NB4 (cell line): ENCODE measurements around the gene EVX1.

Experiments
- DNase-seq: peaks from one replicate; pipeline ENCODE4 v3.0.0; 2010; ENCODE audit warnings: low read depth
- H3K4me3 ChIP-seq: one replicate; pipeline ENCODE4 v1.5.1; 2011; ENCODE audit warnings: mild to moderate bottlenecking, low read depth, low read length, moderate library complexity
- MYC ChIP-seq: IDR thresholded peaks from 2 replicates; pipeline ENCODE4 v1.6.1; 2011; ENCODE audit warnings: low read depth, low read length
- POLR2A ChIP-seq: IDR thresholded peaks from 2 replicates; pipeline ENCODE4 v1.6.1; 2011; ENCODE audit warnings: mild to moderate bottlenecking; ENCODE audit not compliant: insufficient read length; ENCODE audit errors: extremely low read depth
- TF ChIP-seq, protein P1 (sequence below): IDR thresholded peaks from one replicate; pipeline ENCODE4 v1.5.1; 2012; ENCODE audit warnings: low read depth, low read length
- TF ChIP-seq, protein P2 (sequence below): IDR thresholded peaks from 2 replicates; pipeline ENCODE4 v1.6.1; 2011; ENCODE audit warnings: low read depth, low read length

Gene EVX1

DNA sequence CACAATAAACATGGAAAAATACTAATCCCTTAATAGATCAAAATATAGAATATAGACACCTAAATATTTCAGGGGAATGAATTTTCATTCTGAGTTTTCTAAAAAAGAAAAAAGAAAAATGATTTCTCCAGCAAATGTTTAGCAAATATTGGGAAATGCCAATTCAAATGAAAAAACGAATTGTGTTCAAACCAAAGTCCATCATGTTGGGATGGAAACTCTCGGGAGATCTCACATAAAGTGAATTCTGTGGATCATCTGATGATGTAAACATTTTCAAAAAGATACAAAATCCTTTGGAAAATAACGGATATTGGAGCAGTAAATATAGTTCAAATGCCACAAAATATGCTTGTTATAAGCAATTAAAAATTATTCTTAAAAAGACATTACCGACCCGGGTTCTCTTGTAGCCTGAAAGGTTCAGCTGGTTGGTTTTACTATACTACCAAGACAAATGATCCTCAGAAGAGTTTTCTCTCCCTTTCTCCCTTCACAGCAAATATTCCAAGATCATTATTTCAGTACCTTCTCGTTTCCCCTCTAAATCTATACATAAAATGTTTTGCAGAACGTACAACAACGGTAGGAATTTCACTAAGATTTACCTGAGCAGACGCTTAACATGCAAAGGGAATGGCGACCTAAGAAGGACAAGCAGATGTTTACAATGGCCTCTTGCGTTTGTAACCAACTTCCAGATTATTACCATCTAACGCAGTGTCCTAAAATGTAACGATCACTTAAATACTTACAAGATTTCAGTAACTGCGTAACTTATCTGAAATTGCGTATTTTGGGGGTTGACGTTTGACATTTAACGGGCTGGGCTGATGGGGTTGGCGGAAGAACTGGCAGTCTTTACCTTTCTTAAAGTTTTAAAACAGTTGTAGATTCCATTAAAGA, 45.2 kb upstream of the EVX1 start:
- TF ChIP-seq, protein P1, sequence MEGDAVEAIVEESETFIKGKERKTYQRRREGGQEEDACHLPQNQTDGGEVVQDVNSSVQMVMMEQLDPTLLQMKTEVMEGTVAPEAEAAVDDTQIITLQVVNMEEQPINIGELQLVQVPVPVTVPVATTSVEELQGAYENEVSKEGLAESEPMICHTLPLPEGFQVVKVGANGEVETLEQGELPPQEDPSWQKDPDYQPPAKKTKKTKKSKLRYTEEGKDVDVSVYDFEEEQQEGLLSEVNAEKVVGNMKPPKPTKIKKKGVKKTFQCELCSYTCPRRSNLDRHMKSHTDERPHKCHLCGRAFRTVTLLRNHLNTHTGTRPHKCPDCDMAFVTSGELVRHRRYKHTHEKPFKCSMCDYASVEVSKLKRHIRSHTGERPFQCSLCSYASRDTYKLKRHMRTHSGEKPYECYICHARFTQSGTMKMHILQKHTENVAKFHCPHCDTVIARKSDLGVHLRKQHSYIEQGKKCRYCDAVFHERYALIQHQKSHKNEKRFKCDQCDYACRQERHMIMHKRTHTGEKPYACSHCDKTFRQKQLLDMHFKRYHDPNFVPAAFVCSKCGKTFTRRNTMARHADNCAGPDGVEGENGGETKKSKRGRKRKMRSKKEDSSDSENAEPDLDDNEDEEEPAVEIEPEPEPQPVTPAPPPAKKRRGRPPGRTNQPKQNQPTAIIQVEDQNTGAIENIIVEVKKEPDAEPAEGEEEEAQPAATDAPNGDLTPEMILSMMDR: no peak
- TF ChIP-seq, protein P2, sequence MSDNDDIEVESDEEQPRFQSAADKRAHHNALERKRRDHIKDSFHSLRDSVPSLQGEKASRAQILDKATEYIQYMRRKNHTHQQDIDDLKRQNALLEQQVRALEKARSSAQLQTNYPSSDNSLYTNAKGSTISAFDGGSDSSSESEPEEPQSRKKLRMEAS: no peak
- TF ChIP-seq MYC: no peak
- no peak for TF ChIP-seq POLR2A
- peak overlapping the region; percentile 82 for H3K4me3 ChIP-seq
- DNase-seq: peak; percentile 31

DNA sequence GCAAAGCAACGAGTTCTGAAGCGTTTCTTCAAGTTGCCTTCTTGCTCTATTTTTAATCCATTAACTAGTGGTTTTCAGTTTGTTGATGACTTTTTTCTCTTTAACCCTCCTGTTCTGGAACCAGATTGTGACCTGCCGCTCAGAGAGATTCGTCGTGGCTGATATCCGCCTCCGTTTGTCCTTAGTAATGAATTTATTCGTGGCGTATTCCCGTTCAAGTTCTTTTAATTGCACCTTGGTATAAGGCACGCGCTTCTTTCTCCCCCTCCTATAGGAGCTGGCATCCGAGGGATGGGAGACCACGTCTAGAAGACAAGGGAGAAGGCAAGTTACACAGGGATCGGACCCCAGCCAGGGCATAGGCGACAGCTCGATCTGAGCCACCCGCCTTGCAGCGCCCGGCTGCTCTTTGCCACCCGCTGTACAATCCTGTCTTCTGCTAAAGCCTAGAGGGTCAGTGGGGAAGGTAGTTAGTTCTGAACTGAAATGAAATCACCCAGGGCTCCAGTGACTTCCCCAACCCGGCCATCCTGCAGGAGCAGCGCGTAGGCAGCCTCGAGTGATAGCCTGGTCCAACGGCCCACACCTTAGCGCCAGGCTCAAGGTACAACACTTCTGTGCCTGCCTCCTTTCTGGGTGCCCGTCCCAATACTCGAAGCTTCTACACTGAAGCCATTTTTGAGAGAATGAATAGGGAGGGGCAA, 44.3 kb upstream of the EVX1 start:
- TF ChIP-seq MYC (peak; percentile 31; the same call in 1 of the 2 replicates), POLR2A (no peak)
- DNase-seq: peak; percentile 81
- peak overlapping the region; percentile 82 for H3K4me3 ChIP-seq

DNA sequence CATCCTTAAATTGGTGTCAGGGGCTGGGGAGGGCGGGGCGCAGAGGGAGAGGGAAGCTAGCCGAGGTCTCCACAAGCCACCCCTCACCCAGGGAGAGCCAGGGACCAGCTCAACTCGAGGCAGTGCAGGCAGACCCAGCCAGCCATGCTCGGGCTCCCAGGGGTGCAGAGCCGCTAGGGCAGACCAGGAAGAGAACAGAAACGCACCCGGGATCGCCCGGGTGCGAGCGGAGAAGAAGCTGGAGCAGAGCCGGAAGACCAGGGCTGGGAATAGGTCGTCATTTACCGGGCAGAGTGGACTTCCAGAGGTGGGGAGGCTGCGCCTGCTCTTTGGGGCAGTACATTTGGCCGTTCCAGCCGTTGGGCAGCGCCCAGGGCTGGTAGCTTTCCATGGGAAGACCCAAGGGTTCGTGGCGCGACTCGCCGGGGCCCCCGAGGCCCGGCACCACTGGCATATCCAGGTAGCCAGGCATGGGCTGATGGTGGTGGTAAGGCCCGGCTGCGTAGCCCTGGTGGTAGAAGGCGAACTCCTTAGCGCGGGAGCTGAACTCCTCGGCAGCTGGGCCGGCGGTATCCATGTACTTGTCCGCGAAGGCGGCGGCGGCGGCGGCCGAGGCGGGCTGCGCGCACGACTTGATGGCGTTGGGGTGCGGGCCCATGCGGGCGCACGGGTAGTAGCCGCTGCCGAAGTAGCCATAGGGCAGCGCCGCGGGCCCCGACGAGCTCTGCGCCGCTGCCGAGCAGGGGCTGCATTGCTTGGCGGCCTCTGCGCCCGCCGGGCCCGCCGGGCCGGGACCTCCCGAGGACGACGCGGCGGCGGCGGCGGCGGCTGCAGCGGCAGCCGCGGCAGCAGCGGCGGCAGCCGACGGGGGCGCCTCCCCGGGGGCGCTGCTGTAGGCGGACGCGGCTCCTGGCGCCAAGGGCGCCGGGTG, 43.5 kb upstream of the EVX1 start:
- peak; percentile 80 for DNase-seq
- TF ChIP-seq, protein P1: no peak
- TF ChIP-seq MYC (no peak), POLR2A (no peak)
- TF ChIP-seq, protein P2: no peak
- H3K4me3 ChIP-seq: peak overlapping the region; percentile 82

DNA sequence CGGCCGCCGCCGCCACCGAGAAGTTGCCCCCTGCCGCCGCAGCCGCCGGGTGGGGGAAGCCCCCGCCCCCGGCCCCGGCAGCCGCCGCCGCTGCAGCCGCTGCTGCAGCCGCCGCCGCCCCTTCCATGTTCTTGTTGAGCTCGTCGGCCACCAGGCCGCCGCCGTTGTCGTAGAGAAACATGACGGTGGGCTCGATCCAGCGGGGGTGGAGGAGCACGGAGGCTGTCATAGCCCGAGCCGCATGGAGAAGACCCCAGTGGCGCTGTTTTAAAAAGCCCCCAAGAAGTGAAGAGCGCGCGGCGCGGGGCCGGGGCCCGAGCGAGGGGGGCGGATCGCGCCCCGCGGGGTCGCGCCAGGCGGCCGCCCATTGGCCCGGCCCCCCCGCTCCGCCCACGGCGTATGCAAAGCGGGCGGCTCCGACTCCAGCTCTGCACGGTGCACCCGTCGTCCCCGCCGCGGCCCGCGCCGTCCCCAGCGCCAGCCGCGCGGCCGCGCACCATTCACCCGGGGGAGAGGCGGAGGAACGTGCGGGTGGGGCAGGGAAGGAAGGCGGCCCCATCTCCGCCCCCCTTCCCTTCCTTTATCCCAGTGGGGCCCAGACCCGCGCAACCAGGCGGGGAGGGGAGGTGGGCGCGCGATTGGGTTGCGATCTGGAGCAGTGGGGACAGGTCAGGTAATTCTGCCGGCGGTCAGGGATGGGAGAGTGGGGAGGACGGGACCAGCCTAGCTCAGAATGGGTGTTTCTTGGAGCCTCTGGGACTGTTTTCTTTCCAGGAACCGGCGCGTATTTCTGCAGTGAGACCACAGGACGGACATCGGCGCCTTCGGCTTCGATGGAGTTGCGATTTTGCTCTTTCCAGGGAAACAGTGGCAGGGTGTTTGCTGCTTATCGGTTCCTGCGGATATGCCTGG, 42.5 kb upstream of the EVX1 start, which contains the start of gene HOXA13:
HOXA13 (minus strand) TSS at position 243 of the 912 bp plus-strand sequence; CDS start at position 229, 14 bp downstream.
- TF ChIP-seq POLR2A (peak; percentile 67), MYC (no peak; the same call in 1 of the 2 replicates)
- TF ChIP-seq, protein P1: no peak
- TF ChIP-seq, protein P2: peak; percentile 64
- peak; percentile 97 for DNase-seq
- peak within 1 kb of the TSS; percentile 88 for H3K4me3 ChIP-seq

DNA sequence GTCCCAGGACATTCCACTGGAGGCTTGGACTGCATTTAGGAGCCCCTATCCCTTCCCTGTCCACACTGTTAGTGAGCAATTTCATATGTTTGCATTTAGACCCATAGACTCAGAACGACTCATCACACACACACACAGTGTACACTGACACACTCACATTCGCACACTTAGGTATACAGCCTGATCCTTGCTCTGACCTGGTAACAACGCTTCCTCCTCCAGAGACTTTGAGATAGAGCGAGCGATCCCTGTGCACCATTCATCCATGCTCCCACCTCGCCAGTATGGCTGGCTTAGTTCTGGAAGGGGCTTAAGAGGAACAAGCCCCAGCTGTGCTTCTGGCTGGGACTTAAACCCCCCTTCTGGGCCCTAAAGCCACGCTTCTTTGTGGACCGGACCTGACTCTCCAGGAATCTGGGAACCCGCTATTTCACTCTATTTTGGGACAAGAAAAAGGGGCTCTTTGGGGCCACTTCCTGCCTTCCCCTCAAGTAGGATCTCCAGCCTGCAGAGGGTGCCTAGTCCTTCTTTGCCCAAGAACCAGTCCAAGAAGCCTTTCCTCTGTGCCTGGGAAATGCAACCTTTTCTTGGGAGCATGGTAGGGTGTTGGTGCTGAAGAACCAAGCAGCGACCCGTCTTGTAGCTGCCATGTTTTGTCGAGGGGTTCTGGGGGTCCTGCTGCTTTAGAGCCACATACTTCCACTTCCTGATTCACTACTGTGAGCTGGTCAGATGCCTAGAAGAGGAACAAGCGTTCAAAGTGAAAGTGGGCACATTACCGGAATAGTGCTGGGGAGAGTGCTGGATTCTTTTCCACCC, 41.6 kb upstream of the EVX1 start:
- peak; percentile 93 for DNase-seq
- TF ChIP-seq POLR2A (peak; percentile 88), MYC (peak; percentile 89)
- TF ChIP-seq, protein P1: no peak
- TF ChIP-seq, protein P2: peak; percentile 67; the same call in 1 of the 2 replicates
- H3K4me3 ChIP-seq: peak overlapping the region; percentile 88
